ENCODE data around the gene ALPK3. TPM values are rescaled to one million over a fixed set of nuclear protein-coding genes. Genes with fewer than 3 reads are reported as not detected.

ALPK3 gene
- total RNA-seq, 3 donors from 2014 or later (not counting 1 experiment from before 2014, with no cell fraction given): 0.35 to 1.1 (median 0.63) TPM

DNA sequence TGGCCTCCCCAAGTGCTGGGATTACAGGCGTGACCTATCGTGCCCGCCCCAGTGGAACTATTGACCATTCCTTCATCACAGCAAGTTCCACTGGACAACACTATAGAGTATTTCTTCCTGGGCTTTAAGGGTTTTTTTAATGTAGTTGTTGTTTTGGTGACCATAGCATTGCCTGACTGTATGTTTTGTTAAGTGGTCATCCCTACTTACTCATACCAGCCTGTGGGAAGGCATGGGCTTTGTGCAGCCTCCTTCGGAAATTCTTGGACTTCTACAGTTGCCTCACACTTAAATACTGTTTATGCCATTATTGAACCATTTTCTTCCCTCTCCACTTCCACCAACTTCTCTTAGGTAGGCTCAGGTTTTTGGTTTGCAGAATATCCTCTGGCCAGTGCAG, 19.9 kb upstream of the ALPK3 start:
- Histone ChIP-seq H3K4me1 (ENCODE audit: control insufficient read depth, insufficient read depth, low read length) (no peaks in the 10 kb centered on the region), H3K9me3 (ENCODE audit: control insufficient read depth, insufficient read depth, low read length) (no peaks in the 10 kb centered on the region), H3K36me3 (ENCODE audit: control insufficient read depth, insufficient read depth, low read length) (peaks cover 68% of the 10 kb centered on the region), H3K27me3 (ENCODE audit: control insufficient read depth, insufficient read depth, low read length) (no peaks in the 10 kb centered on the region), H3K4me3 (ENCODE audit: low read length) (no peak overlapping the region), H3K27ac (ENCODE audit: low read length) (no peak overlapping the region)
- H3K27ac Mint-ChIP-seq: peak overlapping the region in 1 of 2 donors; percentile 45
- H3K27me3 Mint-ChIP-seq (ENCODE audit: low read depth in 2 of 2): no peaks in the 10 kb centered on the region
- no peaks in the 10 kb centered on the region for H3K9me3 Mint-ChIP-seq
- DNase-seq (no peak), ATAC-seq (no peak)
- WGBS (ENCODE audit: insufficient coverage): 100% methylated on average over 4 of the region's 4 CpGs
- H3K4me3 Mint-ChIP-seq: no peak overlapping the region
- TF ChIP-seq, protein P1, sequence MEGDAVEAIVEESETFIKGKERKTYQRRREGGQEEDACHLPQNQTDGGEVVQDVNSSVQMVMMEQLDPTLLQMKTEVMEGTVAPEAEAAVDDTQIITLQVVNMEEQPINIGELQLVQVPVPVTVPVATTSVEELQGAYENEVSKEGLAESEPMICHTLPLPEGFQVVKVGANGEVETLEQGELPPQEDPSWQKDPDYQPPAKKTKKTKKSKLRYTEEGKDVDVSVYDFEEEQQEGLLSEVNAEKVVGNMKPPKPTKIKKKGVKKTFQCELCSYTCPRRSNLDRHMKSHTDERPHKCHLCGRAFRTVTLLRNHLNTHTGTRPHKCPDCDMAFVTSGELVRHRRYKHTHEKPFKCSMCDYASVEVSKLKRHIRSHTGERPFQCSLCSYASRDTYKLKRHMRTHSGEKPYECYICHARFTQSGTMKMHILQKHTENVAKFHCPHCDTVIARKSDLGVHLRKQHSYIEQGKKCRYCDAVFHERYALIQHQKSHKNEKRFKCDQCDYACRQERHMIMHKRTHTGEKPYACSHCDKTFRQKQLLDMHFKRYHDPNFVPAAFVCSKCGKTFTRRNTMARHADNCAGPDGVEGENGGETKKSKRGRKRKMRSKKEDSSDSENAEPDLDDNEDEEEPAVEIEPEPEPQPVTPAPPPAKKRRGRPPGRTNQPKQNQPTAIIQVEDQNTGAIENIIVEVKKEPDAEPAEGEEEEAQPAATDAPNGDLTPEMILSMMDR (IDR thresholded peaks at IDR 0.05): no peak
- H3K4me1 Mint-ChIP-seq: peaks cover 0 to 6% of the 10 kb centered on the region in 2 donors
- intact Hi-C loops (cut with micrococcal nuclease): no loop called here
- H3K36me3 Mint-ChIP-seq: peaks cover under 1% of the 10 kb centered on the region

DNA sequence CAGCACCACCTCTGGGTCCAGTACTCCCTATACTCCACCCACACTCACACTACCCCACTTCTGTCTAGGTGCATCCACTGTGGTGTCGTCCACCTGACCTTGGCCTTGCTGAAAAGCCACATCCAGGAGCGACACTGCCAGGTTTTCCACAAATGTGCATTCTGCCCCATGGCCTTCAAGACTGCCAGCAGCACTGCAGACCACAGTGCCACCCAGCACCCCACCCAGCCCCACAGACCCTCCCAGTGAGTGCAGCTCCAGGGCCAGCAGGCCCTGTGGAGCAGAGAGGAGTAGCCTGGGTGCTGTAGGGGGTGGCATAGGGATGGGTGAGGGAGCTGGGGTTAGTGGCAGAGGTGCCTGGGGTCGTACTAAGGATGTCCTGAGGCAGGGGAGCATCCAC, 19.4 kb upstream of the ALPK3 start:
- ATAC-seq: no peak
- H3K27ac Mint-ChIP-seq: peak overlapping the region in 1 of 2 donors; percentile 45
- 96% methylated on average over 3 of the region's 3 CpGs for WGBS (ENCODE audit: insufficient coverage)
- no peaks in the 10 kb centered on the region for H3K9me3 Mint-ChIP-seq
- no peaks in the 10 kb centered on the region for H3K27me3 ChIP-seq (ENCODE audit: control insufficient read depth, insufficient read depth, low read length)
- H3K9me3 ChIP-seq (ENCODE audit: control insufficient read depth, insufficient read depth, low read length): no peaks in the 10 kb centered on the region
- no peak overlapping the region for H3K27ac ChIP-seq (ENCODE audit: low read length)
- no peak overlapping the region for H3K4me3 Mint-ChIP-seq
- H3K27me3 Mint-ChIP-seq (ENCODE audit: low read depth in 2 of 2): no peaks in the 10 kb centered on the region
- H3K36me3 Mint-ChIP-seq: no peaks in the 10 kb centered on the region
- H3K4me3 ChIP-seq (ENCODE audit: low read length): no peak overlapping the region
- no peak for DNase-seq
- TF ChIP-seq, protein P1 (IDR thresholded peaks at IDR 0.05): no peak
- no peaks in the 10 kb centered on the region for H3K4me1 ChIP-seq (ENCODE audit: control insufficient read depth, insufficient read depth, low read length)
- H3K4me1 Mint-ChIP-seq: peaks cover 2 to 6% of the 10 kb centered on the region in 2 donors
- H3K36me3 ChIP-seq (ENCODE audit: control insufficient read depth, insufficient read depth, low read length): peaks cover 67% of the 10 kb centered on the region
- intact Hi-C loops (cut with micrococcal nuclease): no loop called here

DNA sequence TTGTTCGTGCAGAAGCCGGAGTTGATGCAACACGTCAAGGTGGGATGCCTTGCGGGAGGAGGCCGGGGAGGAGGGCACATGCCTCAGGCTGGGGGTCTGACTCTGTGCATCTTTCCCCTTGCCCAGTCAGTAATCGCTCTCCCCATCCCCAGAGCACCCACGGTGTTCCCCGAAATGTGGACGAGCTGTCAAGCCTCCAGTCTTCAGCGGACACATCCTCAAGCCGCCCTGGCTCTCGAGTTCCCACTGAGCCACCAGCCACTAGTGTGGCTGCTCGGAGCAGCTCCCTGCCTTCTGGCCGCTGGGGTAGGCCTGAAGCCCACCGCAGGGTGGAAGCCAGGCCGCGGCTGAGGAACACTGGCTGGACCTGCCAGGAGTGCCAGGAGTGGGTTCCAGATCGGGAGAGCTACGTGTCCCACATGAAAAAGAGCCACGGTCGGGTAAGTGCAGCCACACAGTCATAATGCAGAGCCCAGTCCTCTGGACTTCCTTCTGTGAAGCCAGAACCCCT, 18.7 kb upstream of the ALPK3 start:
- Histone ChIP-seq H3K36me3 (ENCODE audit: control insufficient read depth, insufficient read depth, low read length) (peaks cover 69% of the 10 kb centered on the region), H3K27me3 (ENCODE audit: control insufficient read depth, insufficient read depth, low read length) (no peaks in the 10 kb centered on the region), H3K4me3 (ENCODE audit: low read length) (no peak overlapping the region), H3K27ac (ENCODE audit: low read length) (no peak overlapping the region), H3K9me3 (ENCODE audit: control insufficient read depth, insufficient read depth, low read length) (no peaks in the 10 kb centered on the region), H3K4me1 (ENCODE audit: control insufficient read depth, insufficient read depth, low read length) (no peaks in the 10 kb centered on the region)
- intact Hi-C loops (cut with micrococcal nuclease): no loop called here
- Mint-ChIP-seq H3K27ac (peak overlapping the region in 1 of 2 donors; percentile 45), H3K27me3 (ENCODE audit: low read depth in 2 of 2) (no peaks in the 10 kb centered on the region), H3K9me3 (no peaks in the 10 kb centered on the region), H3K4me3 (no peak overlapping the region), H3K36me3 (no peaks in the 10 kb centered on the region), H3K4me1 (peaks cover 6 to 7% of the 10 kb centered on the region in 2 donors)
- WGBS (ENCODE audit: insufficient coverage): 97% methylated on average over 21 of the region's 21 CpGs
- TF ChIP-seq, protein P1 (IDR thresholded peaks at IDR 0.05): no peak
- ATAC-seq (no peak), DNase-seq (no peak)

Data from natural killer cell (primary cell).